Ascending aorta (tissue), 2 donors: ENCODE data around the gene CDH13. TPM values are rescaled to one million over a fixed set of nuclear protein-coding genes. Genes with fewer than 3 reads are reported as not detected.

ENCODE experiments used
- DNase-seq, 2 donors: peaks; one replicate each; pipeline ENCODE4 v3.0.0-alpha.2; 2019; ENCODE audit warnings: low spot score in 2 of 2
- H3K27ac ChIP-seq, 2 donors: fragments of 200-600 bp; sonication (generic); one replicate each; pipeline ENCODE4 v1.5.1; 2016 to 2017; ENCODE audit warnings: mild to moderate bottlenecking in 1 of 2
- H3K27me3 ChIP-seq: fragments of 200-600 bp; sonication (generic); one replicate; pipeline ENCODE4 v1.5.1; 2017
- H3K36me3 ChIP-seq, 2 donors: fragments of 200-600 bp; sonication (generic); one replicate each; pipeline ENCODE4 v1.5.1; 2016
- H3K4me1 ChIP-seq, 2 donors: fragments of 200-600 bp; sonication (generic); one replicate each; pipeline ENCODE4 v1.5.1; 2016 to 2017; ENCODE audit warnings: mild to moderate bottlenecking in 1 of 2
- H3K4me3 ChIP-seq, 2 donors: fragments of 200-600 bp; sonication (generic); one replicate each; pipeline ENCODE4 v1.5.1; 2016 to 2017; ENCODE audit warnings: mild to moderate bottlenecking in 1 of 2
- H3K9me3 ChIP-seq, 2 donors: fragments of 200-600 bp; sonication (generic); one replicate each; pipeline ENCODE4 v1.5.1; 2016
- CTCF ChIP-seq, 3 experiments: fragments of 200-600 bp in 2 of 3; fragments of 450-650 bp in 1 of 3; sonication (generic) in 2 of 3; IDR thresholded peaks; one replicate each; pipeline ENCODE4 v1.5.1; 2016 to 2019; ENCODE audit warnings: antibody characterized with exemption in 3 of 3, mild to moderate bottlenecking in 1 of 3, moderate library complexity in 1 of 3
- intact Hi-C: fragments of 100-400 bp; cut with DNase I; formaldehyde crosslinking; loops from one replicate; pipeline ENCODE4 v1.15.1; 2023
- total RNA-seq: library from RNA; depleted of rRNA; stranded (reverse); fragments of >200 nt; gene quantifications from one replicate; pipeline ENCODE4 v1.1.0, GENCODE V29; 2016

CDH13 gene
- total RNA-seq, 1 donor from 2014 or later, result 160 TPM

- H3K4me3 ChIP-seq, result no peak overlapping the region
- no peak for DNase-seq
- peaks cover 3 to 6% of the 10 kb centered on the region in 2 donors for H3K36me3 ChIP-seq
- H3K4me1 ChIP-seq, result no peaks in the 10 kb centered on the region
- TF ChIP-seq CTCF (IDR thresholded peaks at IDR 0.05), result no peak
- no peaks in the 10 kb centered on the region for H3K9me3 ChIP-seq
- intact Hi-C loops, result no loop called here
- no peaks in the 10 kb centered on the region for H3K27me3 ChIP-seq
- H3K27ac ChIP-seq, result no peak overlapping the region
Observed at GRCh38 chr16:83348991-83349390, 722.2 kb downstream of the CDH13 start.

- H3K4me1 ChIP-seq, result no peaks in the 10 kb centered on the region
Observed at GRCh38 chr16:83350481-83350880, 723.7 kb downstream of the CDH13 start.

GRCh38 chr16:83351846-83352245 is 725.1 kb downstream of the CDH13 start:
- Histone ChIP-seq H3K9me3 (no peaks in the 10 kb centered on the region), H3K36me3 (peaks cover 0 to 2% of the 10 kb centered on the region in 2 donors), H3K27me3 (no peaks in the 10 kb centered on the region), H3K4me3 (no peak overlapping the region), H3K4me1 (no peaks in the 10 kb centered on the region), H3K27ac (no peak overlapping the region)
- no peak for DNase-seq
- intact Hi-C loops, result no loop called here
- TF ChIP-seq CTCF (IDR thresholded peaks at IDR 0.05), result no peak

More at GRCh38 chr16:83350481-83350880, 723.7 kb downstream of the CDH13 start:
- DNase-seq, result no peak
- TF ChIP-seq CTCF (IDR thresholded peaks at IDR 0.05), result no peak
- Histone ChIP-seq H3K9me3 (no peaks in the 10 kb centered on the region), H3K36me3 (peaks cover 0 to 3% of the 10 kb centered on the region in 2 donors), H3K27me3 (no peaks in the 10 kb centered on the region), H3K4me3 (no peak overlapping the region), H3K27ac (no peak overlapping the region)
- intact Hi-C loops, result no loop called here

- H3K4me3 ChIP-seq, result no peak overlapping the region
- intact Hi-C loops, result no loop called here
- H3K27ac ChIP-seq, result no peak overlapping the region
- DNase-seq, result no peak
- no peak for TF ChIP-seq CTCF (IDR thresholded peaks at IDR 0.05)
- no peaks in the 10 kb centered on the region for H3K4me1 ChIP-seq
- no peaks in the 10 kb centered on the region for H3K36me3 ChIP-seq
- H3K27me3 ChIP-seq, result no peaks in the 10 kb centered on the region
- H3K9me3 ChIP-seq, result no peaks in the 10 kb centered on the region
Observed at GRCh38 chr16:83353241-83353640, 726.5 kb downstream of the CDH13 start.

- DNase-seq, result no peak
- H3K9me3 ChIP-seq, result no peaks in the 10 kb centered on the region
- no peaks in the 10 kb centered on the region for H3K27me3 ChIP-seq
- intact Hi-C loops, result no loop called here
- H3K36me3 ChIP-seq, result no peaks in the 10 kb centered on the region
- no peaks in the 10 kb centered on the region for H3K4me1 ChIP-seq
- H3K27ac ChIP-seq, result no peak overlapping the region
- no peak for TF ChIP-seq CTCF (IDR thresholded peaks at IDR 0.05)
- no peak overlapping the region for H3K4me3 ChIP-seq
Observed at GRCh38 chr16:83354015-83354414, 727.2 kb downstream of the CDH13 start.

GRCh38 chr16:83355570-83356218 is 728.9 kb downstream of the CDH13 start:
- Histone ChIP-seq H3K4me3 (no peak overlapping the region), H3K27ac (no peak overlapping the region), H3K4me1 (no peaks in the 10 kb centered on the region), H3K36me3 (no peaks in the 10 kb centered on the region), H3K9me3 (no peaks in the 10 kb centered on the region), H3K27me3 (no peaks in the 10 kb centered on the region)
- TF ChIP-seq CTCF (IDR thresholded peaks at IDR 0.05), result no peak
- DNase-seq, result no peak
- intact Hi-C loops, result no loop called here
